Stimulated activated naive CD8-positive, alpha-beta T cell treated with anti-CD3 and anti-CD28 coated beads, Interleukin-15, Interleukin-2, amounts not matched to agents 100 U/mL and 50 U/mL, for 24 hours (primary cell): ENCODE measurements around the gene RAPGEF5.
"Not testable (repeated sequence)": the region's sequence is repeated elsewhere in the genome, so short reads cannot be mapped to it uniquely, and the experiment has no call there.

ENCODE experiments used
- ATAC-seq: fragments of 150-1000 bp; cut with Tn5 transposase; one replicate; pipeline ENCODE4 v1.10.0; 2021
- DNase-seq: peaks from one replicate; pipeline ENCODE4 v3.0.0; 2021

Gene RAPGEF5

DNA sequence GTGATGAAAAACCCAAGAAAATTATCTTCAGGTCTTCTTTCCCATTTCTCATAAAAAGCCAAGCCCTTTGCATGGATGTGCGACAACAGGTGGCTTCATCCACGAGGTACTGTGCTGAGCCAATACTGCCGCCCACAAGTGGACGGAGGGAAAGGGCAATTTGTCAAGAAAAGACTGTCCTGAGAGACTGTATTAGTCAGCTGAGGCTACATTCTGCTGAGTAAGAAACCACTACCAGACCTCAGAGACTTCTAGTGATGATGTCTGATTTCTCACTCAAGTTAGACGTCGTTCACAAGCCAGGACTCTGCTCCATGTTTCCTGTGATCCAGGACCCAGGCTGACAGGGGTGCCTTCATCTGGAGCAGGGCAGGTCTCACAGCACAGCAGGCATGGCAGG is 239.7 kb downstream of the RAPGEF5 start:
- no peak for DNase-seq
- no peak for ATAC-seq

DNA sequence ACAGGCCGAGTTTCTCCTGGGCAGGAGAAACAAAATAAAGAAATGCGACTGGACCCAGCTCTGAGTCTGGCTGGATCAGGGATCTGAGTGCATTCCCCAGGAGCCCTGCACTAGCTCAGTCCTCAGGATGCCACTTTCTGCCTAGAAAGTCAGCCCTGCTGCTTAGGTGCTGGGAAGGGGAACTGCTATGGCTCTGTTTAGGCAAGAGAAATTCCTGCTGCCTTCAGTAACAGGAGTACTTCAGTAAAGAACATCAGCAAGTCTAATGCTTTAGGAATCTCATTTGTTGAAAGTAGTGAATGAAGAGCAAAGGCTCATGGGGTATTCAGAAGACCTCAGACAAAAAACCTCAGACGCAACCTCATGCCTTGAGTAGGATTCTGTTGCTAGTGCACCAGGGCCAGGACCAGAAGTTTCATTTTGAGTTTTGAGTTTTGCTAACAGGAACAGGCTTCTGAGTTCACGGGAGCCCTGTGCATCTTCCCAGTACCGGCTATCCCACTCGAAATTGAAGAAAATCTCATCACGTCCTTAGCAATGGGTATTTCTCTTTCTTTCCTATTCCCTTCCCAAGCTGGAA is 240.4 kb downstream of the RAPGEF5 start:
- DNase-seq (no peak), ATAC-seq (no peak)

GRCh38 chr7:22115689-22116088 is 241.3 kb downstream of the RAPGEF5 start:
- ATAC-seq: no peak
- no peak for DNase-seq

- DNase-seq (no peak), ATAC-seq (no peak)
Observed at GRCh38 chr7:22114440-22114981, 242.4 kb downstream of the RAPGEF5 start.

DNA sequence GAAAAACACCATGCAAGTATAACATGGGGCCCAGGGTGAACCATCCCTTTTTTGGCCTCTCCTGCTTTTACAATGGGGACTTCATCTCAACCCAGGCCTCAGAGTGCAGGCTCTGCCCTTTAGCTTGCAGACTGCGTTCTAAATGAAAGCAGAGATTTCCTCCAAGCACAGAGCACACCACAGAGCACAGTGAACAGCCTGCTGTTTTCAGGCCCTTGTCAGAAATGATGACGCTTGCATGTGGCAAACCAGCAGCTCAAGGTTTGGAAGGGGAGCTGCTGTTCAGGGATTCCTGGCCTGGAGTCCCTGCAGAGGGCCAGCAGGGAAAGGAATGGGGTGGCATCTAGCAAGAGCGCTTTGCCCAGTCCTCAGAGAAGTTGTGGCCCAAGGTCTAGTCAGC is 243.9 kb downstream of the RAPGEF5 start:
- no peak for ATAC-seq

DNA sequence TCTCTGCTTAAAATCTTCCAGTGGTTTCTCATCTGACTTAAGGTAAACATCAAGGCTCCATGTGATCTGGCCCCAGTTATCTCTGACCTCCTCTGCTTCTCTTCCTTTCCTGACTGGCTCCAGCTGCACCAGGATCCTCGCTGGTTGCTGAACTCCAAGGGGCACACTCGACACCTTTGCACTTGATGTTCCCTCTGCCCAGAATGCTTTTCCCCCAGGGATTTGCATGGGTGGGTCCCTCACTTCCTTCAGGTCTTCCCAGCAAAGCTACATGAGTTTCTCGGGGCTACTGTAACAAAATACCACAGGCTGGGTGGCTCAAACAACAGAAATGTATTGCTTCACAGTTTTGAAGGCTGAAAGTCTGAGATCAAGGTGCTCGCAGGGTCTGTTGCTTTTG is 245.3 kb downstream of the RAPGEF5 start:
- DNase-seq (no peak), ATAC-seq (no peak)

More for the DNA sequence above, 243.9 kb downstream of the RAPGEF5 start:
- no peak for DNase-seq

DNA sequence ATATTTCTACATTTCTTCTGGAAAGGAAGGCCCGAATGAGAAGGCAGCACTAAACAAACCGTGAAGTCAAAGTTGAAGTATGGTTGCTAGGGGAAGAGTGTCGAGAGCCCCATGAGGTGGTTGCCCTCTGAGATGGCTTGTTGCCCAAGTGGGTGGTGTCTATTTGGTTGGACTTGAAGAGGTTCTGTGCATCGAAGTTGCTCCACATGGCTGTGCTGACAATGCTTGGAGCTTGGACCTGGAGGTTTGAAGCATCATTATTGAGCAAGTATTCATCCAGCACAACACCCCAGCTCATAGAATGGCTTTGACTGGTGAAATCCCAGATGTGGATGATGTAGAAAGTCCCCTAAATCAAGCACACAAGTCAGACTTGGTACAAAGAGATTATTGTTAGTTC is 246.1 kb downstream of the RAPGEF5 start:
- no peak for ATAC-seq
- DNase-seq: no peak

DNA sequence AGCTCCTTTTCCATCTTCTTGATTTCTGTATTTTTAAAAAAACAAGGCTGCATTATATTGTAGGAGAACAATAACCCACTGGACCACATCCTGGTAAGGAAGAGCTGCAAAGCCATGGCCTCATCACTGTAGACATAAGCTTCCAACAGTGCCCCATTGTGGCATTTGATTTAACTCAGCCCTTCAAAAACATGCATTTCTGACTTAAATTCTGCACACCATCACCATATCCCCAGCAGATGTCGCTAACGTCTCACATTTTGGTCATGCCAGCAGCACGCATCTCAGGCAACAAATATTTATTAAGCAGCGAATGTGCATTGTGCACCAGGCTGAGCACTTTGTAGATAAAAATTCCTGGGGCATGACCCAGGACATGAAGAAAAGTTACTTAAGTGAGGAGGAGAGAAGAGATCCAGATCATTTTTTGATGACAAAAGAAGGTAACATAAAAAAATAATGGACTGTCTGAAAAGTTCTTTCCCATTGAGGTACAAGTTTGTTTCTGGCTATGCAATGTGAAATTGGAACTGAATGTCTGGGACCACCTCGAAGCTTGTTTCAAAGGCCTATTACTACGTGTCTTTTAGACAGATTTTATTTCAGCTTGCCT is 246.6 kb downstream of the RAPGEF5 start:
- ATAC-seq: peak; percentile 73
- DNase-seq: peak; percentile 60

- peak; percentile 26 for DNase-seq
- ATAC-seq: no peak
Observed at GRCh38 chr7:22109761-22110160, 247.2 kb downstream of the RAPGEF5 start.

- DNase-seq: no peak
- no peak for ATAC-seq
Observed at GRCh38 chr7:22108151-22108845, 248.7 kb downstream of the RAPGEF5 start.

DNA sequence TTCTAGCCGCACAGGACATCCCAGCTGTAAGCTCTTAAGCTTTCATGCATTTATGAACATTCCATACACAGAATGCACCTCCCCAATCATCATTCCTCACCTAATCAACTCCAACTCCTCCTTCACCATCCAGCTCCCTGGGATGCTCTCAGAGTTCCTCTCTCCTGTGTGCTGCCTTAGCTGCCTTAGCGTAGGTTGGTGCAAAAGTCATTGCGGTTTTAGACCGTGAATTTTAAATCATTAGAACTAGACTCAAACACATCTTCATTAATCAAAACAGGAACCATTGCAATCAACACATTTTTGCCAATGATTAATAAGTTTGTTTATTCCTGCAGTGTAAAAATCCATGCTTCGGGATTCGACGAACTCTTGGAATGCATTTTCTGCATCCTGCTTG is 251.4 kb downstream of the RAPGEF5 start:
- ATAC-seq: no peak
- DNase-seq: no peak

GRCh38 chr7:22094413-22095342 is 262.3 kb downstream of the RAPGEF5 start:
- ATAC-seq (no peak), DNase-seq (no peak)

DNA sequence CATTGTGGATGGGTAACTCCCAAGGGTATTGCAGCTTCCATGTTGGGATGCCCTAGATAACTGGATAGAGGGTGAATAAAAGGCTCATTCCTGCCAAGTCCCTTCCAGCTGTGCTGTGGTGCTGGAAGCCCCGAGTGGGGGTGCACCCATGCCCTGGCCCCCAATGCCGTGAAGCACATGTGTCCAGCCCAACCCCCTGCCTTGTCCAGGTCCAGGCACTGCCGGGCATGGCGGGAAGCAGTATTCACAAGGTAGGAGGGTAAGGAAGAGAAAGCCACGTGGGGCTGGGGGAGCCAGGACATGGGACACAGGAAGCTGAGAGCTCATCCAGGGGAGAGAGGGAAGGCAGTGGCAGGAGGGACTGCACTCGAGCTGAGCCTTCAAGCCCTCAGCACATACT is 263.0 kb downstream of the RAPGEF5 start:
- ATAC-seq: no peak
- DNase-seq: no peak

- DNase-seq (no peak), ATAC-seq (no peak)
Observed at GRCh38 chr7:22093001-22093400, 264.0 kb downstream of the RAPGEF5 start.

DNA sequence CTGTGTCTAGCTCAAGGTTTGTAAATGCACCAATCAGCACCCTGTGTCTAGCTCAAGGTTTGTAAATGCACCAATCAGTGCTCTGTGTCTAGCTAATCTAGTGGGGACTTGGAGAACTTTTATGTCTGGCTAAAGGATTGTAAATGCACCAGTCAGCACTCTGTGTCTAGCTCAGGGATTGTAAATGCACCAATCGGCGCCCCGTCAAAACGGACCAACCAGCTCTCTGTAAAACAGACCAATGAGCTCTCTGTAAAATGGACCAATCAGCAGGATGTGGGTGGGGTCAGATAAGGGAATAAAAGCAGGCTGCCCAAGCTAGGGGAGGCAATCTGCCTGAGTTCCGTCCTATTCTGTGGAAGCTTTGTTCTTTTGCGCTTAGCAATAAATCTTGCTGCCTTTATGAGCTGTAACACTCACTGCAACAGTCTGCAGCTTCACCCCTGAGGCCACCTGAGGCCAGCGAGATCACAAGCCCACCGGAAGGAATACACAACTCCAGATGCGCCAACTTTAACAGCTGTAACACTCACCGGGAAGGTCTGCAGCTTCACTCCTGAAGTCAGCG is 265.9 kb downstream of the RAPGEF5 start:
- not testable (repeated sequence) for ATAC-seq, DNase-seq

- no peak for DNase-seq
- ATAC-seq: no peak
Observed at GRCh38 chr7:22090512-22090911, 266.4 kb downstream of the RAPGEF5 start.

DNA sequence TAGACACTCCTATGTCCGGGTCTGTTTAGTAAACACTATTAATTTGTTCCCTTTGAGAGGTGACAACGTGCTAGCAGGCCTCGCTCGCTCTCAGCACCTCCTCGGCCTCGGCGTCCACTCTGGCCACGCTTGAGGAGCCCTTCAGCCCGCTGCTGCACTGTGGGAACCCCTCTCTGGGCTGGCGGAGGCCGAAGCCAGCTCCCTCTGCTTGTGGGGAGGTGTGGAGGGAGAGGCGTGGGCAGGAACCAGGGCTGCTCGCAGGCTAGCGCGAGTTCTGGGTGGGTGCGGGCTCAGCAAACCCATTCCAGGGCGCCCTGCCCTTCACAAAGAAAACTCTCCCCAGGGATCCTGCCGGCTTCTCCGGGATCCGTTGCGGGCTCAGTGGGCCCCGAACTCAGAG is 266.8 kb downstream of the RAPGEF5 start:
- DNase-seq (no peak), ATAC-seq (no peak)

- ATAC-seq: no peak
Observed at GRCh38 chr7:22088827-22089226, 268.1 kb downstream of the RAPGEF5 start.

DNA sequence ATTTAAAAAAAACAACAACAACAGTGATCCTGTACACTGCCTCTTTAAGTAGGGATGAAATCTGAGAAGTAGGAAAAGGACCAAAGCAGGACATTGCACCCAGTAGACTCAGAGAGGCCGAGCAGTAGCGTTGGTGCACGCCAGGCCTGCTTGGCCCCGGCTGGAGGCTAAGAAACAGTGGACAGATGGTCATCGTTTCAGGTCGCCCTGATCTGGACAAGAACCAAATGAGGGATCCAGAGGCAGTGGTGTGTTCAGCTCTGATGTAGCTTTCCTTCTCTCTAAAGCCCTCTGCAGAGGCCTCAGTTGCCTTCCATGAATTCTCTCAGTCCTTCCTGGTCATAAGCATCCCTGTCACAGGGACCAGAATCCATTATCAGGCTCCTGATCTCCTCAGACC is 269.1 kb downstream of the RAPGEF5 start:
- no peak for ATAC-seq
- no peak for DNase-seq

More at GRCh38 chr7:22088827-22089226, 268.1 kb downstream of the RAPGEF5 start:
- DNase-seq: no peak

GRCh38 chr7:22083704-22084240 is 273.2 kb downstream of the RAPGEF5 start:
- ATAC-seq (no peak), DNase-seq (no peak)

DNA sequence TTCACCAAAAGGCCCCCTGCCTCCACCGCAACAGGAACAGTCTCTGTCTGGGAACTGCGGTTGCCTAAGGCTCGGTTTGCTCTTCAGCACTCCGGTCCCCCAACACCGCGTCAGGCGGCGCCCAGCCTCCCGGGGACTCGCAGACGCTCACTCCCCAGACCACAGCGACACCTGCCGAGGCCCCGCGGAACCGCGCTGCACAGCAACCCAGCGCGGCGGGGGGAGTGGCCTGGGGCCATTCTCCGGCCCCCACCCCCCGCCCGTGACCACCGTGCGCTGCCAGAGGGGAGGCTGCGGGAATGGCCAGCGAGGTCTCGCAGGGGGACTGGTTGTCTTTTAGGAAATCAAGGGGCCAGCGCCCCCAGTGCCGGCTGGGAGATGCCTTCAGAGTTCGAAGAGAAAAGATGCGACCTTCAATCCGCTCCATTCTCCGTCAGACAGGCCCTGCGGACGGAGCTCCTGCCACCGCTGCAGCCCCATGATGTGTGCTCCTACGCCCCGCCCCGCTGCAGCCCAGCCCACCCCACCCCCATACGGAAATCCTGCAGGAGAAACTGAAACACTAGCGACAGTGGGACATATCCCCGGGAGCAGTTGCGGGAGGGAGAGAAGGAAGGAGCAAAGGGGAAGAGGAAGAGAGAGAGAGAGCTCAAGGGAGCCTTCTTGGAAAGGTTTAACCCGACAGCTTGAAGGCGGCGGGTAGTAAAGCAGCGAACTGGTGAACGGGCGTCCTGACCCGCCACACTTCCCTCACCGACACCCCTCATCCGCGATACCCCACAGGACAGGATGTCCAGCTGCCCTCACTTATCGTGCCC is 273.9 kb downstream of the RAPGEF5 start:
- DNase-seq (peak; percentile 93), ATAC-seq (peak; percentile 99)
